Esophagus squamous epithelium (tissue), 5 donors: ENCODE results near the gene RPH3AL. TPM values are rescaled to one million over a fixed set of nuclear protein-coding genes. Genes with fewer than 3 reads are reported as not detected.

Experiments used
- DNase-seq: peaks from one replicate; lab custom pipeline; 2025; lab: John Stamatoyannopoulos, UW
- H3K27ac ChIP-seq, 4 donors: fragments of 200-600 bp; sonication (generic); one replicate each; pipeline ENCODE4 v1.5.1; 2016 to 2019; ENCODE audit warnings: mild to moderate bottlenecking in 1 of 4
- H3K27me3 ChIP-seq, 4 donors: fragments of 200-600 bp; sonication (generic); 1 replicate in 3 of 4; 2 replicates in 1 of 4; pipeline versions ENCODE4 v1.5.1 to v1.6.0; 2017 to 2021; ENCODE audit warnings: antibody characterized with exemption in 1 of 4
- H3K36me3 ChIP-seq, 3 donors: fragments of 200-600 bp; sonication (generic); one replicate each; pipeline ENCODE4 v1.5.1; 2016 to 2019
- H3K4me1 ChIP-seq, 3 donors: fragments of 200-600 bp; sonication (generic); one replicate each; pipeline ENCODE4 v1.5.1; 2017 to 2019
- H3K4me3 ChIP-seq, 4 donors: fragments of 200-600 bp; sonication (generic); 1 replicate in 3 of 4; 2 replicates in 1 of 4; pipeline ENCODE4 v1.5.1; 2016 to 2019; ENCODE audit warnings: mild to moderate bottlenecking in 2 of 4, moderate library complexity in 1 of 4
- H3K9me3 ChIP-seq, 3 donors: fragments of 200-600 bp; sonication (generic); one replicate each; pipeline ENCODE4 v1.5.1; 2016 to 2019
- POLR2A ChIP-seq, 4 donors: fragments of 450-650 bp; IDR thresholded peaks; one replicate each; pipeline ENCODE4 v1.6.1; 2017; ENCODE audit warnings: antibody characterized with exemption in 4 of 4, mild to moderate bottlenecking in 4 of 4, moderate library complexity in 3 of 4
- WGBS, 2 donors: methylation state at CpG; one replicate each; pipeline ENCODE4 v1.1.5; 2018; 5-methylcytosine and 5-hydroxymethylcytosine counted together
- intact Hi-C: fragments of 100-400 bp; cut with DNase I; formaldehyde crosslinking; loops from one replicate; pipeline ENCODE4 v1.15.0; 2022
- total RNA-seq, 4 donors: library from RNA; depleted of rRNA; stranded (reverse); fragments of >200 nt; gene quantifications; one replicate each; pipeline ENCODE4 v1.1.0, GENCODE V29; 2016
- TF ChIP-seq, protein P1 (sequence below), 6 experiments: fragments of 450-650 bp in 4 of 6; fragments of 200-600 bp in 2 of 6; sonication (generic) in 2 of 6; IDR thresholded peaks; one replicate each; pipeline ENCODE4 v1.5.1; 2016 to 2019; ENCODE audit warnings: antibody characterized with exemption in 6 of 6, mild to moderate bottlenecking in 4 of 6, moderate library complexity in 4 of 6
- donor health status: DM: yes; HTN: yes; CAD: no.

Gene RPH3AL
- total RNA-seq, 4 donors from 2014 or later: 5.2 to 18.3 (median 7.5) TPM

DNA sequence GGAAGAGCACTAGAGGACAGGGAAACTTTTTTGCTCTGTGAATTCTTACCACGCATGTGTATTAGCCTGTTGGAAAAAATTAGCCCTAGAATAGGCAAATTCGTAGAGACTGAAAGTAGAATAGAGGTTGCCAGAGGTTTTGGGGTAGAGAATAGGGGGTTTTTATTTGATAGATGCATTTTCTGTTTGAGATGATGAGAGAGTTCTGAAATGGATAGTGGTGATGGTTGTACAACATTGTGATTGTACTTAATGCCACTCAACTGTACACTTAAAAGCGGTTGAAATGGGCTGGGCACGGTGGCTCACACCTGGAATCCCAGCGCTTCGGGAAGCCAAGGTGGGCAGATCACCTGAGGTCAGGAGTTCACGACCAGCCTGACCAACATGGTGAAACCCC, 163.2 kb downstream of the RPH3AL start:
- no peak for DNase-seq
- Histone ChIP-seq H3K27ac (no peak overlapping the region), H3K4me3 (no peak overlapping the region), H3K27me3 (peaks cover 0 to 18% (median 0%) of the 10 kb centered on the region in 4 donors), H3K9me3 (no peaks in the 10 kb centered on the region), H3K36me3 (no peaks in the 10 kb centered on the region), H3K4me1 (peaks cover 0 to 30% (median 26%) of the 10 kb centered on the region in 3 donors)
- TF ChIP-seq, protein P1, sequence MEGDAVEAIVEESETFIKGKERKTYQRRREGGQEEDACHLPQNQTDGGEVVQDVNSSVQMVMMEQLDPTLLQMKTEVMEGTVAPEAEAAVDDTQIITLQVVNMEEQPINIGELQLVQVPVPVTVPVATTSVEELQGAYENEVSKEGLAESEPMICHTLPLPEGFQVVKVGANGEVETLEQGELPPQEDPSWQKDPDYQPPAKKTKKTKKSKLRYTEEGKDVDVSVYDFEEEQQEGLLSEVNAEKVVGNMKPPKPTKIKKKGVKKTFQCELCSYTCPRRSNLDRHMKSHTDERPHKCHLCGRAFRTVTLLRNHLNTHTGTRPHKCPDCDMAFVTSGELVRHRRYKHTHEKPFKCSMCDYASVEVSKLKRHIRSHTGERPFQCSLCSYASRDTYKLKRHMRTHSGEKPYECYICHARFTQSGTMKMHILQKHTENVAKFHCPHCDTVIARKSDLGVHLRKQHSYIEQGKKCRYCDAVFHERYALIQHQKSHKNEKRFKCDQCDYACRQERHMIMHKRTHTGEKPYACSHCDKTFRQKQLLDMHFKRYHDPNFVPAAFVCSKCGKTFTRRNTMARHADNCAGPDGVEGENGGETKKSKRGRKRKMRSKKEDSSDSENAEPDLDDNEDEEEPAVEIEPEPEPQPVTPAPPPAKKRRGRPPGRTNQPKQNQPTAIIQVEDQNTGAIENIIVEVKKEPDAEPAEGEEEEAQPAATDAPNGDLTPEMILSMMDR (IDR thresholded peaks at IDR 0.05): no peak
- no peak for TF ChIP-seq POLR2A (IDR thresholded peaks at IDR 0.05)
- intact Hi-C loops: no loop called here
- WGBS, 2 donors: 71 to 77% methylated on average over 7 of the region's 7 CpGs

DNA sequence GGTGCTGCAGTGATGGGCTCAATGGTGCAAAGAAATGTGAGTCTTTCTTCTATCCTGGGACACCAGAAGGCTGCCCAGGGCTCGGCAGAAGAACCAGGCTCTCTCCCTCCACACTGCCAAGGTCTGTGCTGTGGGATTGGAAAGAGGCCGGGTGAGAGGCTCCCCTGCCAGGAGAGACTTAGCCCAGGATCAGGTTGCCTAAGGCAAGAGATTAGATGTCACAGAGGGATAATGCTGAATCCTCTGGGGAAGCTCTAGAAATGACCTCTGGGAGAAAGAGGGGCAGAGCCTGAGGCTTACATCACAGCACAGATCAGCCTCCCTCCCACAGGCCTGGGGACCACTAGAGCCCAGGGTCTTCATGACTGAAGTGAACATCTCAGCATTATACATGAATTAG, 165.5 kb downstream of the RPH3AL start:
- H3K27me3 ChIP-seq: peaks cover 0 to 31% (median 0%) of the 10 kb centered on the region in 4 donors
- no peak for TF ChIP-seq POLR2A (IDR thresholded peaks at IDR 0.05)
- TF ChIP-seq, protein P1 (IDR thresholded peaks at IDR 0.05): no peak
- no peak overlapping the region for H3K27ac ChIP-seq
- peaks cover 1 to 53% (median 47%) of the 10 kb centered on the region in 3 donors for H3K4me1 ChIP-seq
- WGBS, 2 donors: 23 to 39% methylated on average over 2 of the region's 2 CpGs
- H3K9me3 ChIP-seq: no peaks in the 10 kb centered on the region
- intact Hi-C loops: no loop called here
- no peaks in the 10 kb centered on the region for H3K36me3 ChIP-seq
- no peak for DNase-seq
- no peak overlapping the region for H3K4me3 ChIP-seq

DNA sequence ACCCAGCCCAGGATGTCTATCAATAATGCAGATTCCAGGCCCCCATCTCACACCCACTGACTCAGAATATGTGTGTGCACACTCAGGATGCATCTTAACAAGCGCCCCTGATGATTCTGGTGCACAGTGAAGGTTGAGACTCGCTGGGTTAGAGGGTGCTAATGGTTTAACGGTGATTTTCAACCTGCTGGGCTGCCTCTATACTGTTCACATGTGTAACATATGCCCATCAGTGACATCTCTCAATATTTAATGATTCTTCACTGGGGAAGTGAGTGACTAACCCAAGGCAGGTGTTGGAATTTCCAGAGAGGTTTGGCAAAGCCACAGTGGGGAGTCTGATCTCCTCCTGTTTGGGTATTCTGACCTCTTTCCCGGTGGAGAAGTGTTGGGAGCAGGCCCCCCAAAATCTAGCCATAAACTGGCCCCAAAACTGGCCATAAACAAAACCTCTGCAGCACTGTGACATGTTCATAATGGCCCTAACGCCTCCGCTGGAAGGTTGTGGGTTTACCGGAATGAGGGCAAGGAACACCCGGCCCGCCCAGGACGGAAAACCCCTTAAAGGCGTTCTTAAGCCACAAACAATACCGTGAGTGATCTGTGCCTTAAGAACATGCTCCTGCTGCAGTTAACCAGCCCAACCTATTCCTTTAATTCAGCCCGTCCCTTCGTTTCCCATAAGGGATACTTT, 167.0 kb downstream of the RPH3AL start:
- H3K4me1 ChIP-seq: peaks cover 9 to 64% (median 48%) of the 10 kb centered on the region in 3 donors
- H3K27me3 ChIP-seq: peaks cover 0 to 45% (median 0%) of the 10 kb centered on the region in 4 donors
- no peak overlapping the region for H3K4me3 ChIP-seq
- intact Hi-C loops: no loop called here
- no peaks in the 10 kb centered on the region for H3K9me3 ChIP-seq
- no peaks in the 10 kb centered on the region for H3K36me3 ChIP-seq
- 38 to 51% methylated on average over 12 to 14 of the region's 14 CpGs for WGBS, 2 donors
- TF ChIP-seq POLR2A (IDR thresholded peaks at IDR 0.05): no peak
- H3K27ac ChIP-seq: peak overlapping the region in 3 of 4 donors; percentile 1 to 51 (median 50)
- no peak for DNase-seq

DNA sequence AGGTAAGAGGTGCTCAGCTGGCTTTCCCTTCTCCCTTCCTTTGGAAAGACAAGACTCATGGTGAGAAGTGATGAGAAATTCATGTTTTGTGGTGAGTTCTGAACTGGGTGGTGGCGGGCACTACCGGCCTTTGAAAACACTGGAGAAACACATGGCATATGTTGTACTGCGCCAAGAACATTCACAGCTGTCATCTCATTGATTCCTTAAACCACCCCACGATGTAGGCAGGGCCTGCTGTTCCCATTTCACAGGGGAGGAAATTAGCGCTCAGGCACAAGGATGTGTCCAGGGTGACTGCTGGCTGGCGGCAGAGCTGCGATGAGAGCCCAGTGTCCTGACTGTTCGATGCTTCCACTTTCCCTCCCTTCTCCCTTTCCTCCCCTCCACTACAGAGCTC, 169.6 kb downstream of the RPH3AL start:
- TF ChIP-seq, protein P1 (IDR thresholded peaks at IDR 0.05): no peak
- TF ChIP-seq POLR2A (IDR thresholded peaks at IDR 0.05): no peak
- H3K36me3 ChIP-seq: no peaks in the 10 kb centered on the region
- no peak for DNase-seq
- peaks cover 25 to 89% (median 63%) of the 10 kb centered on the region in 3 donors for H3K4me1 ChIP-seq
- whole genome bisulfite sequencing, 2 donors: 38 to 64% methylated on average over 2 to 6 of the region's 8 CpGs
- intact Hi-C loops: no loop called here
- H3K27ac ChIP-seq: no peak overlapping the region
- no peaks in the 10 kb centered on the region for H3K9me3 ChIP-seq
- peaks cover 0 to 71% (median 0%) of the 10 kb centered on the region in 4 donors for H3K27me3 ChIP-seq
- H3K4me3 ChIP-seq: no peak overlapping the region

DNA sequence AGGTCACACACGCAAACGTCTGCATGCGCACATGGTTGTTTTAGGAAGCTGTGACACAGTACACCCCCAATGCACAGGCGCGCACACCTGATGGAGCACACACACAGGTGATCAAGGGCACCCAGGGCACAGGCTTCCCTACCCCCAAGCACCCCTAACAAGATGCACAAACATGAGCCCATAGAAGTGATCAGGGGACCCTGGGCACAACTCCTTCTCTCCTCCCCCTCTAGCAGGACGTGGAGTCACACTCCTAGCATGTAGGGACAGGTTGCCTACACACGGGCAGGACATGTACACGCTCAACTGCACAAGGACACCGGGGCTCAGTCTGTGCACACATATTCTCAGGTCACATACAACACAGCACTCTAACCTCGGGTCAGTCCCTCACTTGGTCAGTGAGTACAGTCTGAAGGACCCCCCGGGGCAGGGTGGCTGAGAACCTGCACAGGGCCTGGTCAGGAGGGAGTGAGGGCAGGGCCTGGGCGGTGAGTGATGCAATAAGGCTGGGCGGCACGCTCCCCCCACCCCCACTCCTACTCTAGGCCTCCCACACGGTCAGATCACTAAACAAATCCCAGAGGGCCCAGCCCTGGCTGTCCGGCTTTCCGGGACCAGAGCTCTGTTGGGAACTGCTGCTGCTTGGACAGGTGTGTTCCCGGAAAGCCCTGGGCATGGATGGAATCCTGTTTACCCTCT, 170.4 kb downstream of the RPH3AL start:
- no peaks in the 10 kb centered on the region for H3K36me3 ChIP-seq
- WGBS, 2 donors: 28 to 50% methylated on average over 2 to 6 of the region's 18 CpGs
- no peak for DNase-seq
- TF ChIP-seq, protein P1 (IDR thresholded peaks at IDR 0.05): no peak
- TF ChIP-seq POLR2A (IDR thresholded peaks at IDR 0.05): no peak
- peaks cover 0 to 77% (median 0%) of the 10 kb centered on the region in 4 donors for H3K27me3 ChIP-seq
- no peaks in the 10 kb centered on the region for H3K9me3 ChIP-seq
- H3K27ac ChIP-seq: peak overlapping the region in 3 of 4 donors; percentile 24 to 84 (median 83)
- intact Hi-C loops: no loop called here
- H3K4me1 ChIP-seq: peaks cover 25 to 87% (median 61%) of the 10 kb centered on the region in 3 donors
- peak overlapping the region; percentile 31 to 79 (median 49) for H3K4me3 ChIP-seq
